Body of pancreas (tissue), 4 donors: ENCODE measurements around the gene SBNO1.

Source experiments
- POLR2A ChIP-seq, 3 donors: fragments of 450-650 bp; IDR thresholded peaks; one replicate each; pipeline ENCODE4 v1.6.1; 2016; ENCODE audit warnings: antibody characterized with exemption in 3 of 3, mild to moderate bottlenecking in 2 of 3
- TF ChIP-seq, protein P1 (sequence below), 7 experiments: fragments of 450-650 bp in 4 of 7; fragments of 200-600 bp in 3 of 7; sonication (generic) in 3 of 7; IDR thresholded peaks; one replicate each; pipeline ENCODE4 v1.5.1; 2016 to 2019; ENCODE audit warnings: antibody characterized with exemption in 7 of 7

DNA sequence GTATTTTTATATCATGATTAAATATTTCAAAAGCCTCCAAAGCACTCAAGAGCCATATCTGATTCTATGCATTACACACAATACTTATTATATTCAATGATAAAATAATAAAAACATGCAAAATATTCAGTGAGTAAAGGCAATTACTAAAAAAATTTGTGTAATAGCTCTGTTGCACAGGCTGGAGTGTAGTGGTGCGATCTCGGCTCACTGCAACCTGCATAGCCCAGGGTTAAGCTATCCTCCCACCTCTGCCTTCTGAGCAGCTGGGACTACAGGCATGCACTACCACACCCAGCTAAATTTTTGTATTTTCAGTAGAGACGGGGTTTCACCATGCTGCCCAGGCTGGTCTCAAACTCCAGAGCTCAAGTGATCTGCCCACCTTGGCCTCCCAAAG lies 45.4 kb downstream of the SBNO1 start:
- TF ChIP-seq, protein P1, sequence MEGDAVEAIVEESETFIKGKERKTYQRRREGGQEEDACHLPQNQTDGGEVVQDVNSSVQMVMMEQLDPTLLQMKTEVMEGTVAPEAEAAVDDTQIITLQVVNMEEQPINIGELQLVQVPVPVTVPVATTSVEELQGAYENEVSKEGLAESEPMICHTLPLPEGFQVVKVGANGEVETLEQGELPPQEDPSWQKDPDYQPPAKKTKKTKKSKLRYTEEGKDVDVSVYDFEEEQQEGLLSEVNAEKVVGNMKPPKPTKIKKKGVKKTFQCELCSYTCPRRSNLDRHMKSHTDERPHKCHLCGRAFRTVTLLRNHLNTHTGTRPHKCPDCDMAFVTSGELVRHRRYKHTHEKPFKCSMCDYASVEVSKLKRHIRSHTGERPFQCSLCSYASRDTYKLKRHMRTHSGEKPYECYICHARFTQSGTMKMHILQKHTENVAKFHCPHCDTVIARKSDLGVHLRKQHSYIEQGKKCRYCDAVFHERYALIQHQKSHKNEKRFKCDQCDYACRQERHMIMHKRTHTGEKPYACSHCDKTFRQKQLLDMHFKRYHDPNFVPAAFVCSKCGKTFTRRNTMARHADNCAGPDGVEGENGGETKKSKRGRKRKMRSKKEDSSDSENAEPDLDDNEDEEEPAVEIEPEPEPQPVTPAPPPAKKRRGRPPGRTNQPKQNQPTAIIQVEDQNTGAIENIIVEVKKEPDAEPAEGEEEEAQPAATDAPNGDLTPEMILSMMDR (IDR thresholded peaks at IDR 0.05): no peak
- no peak for TF ChIP-seq POLR2A (IDR thresholded peaks at IDR 0.05)
